HL-60/S4 treated with phorbol 12-myristate 13-acetate at 8.2 ng/mL for 4 days and 3 days (cell line): ENCODE results near the gene DTNA.
"Not testable (repeated sequence)": the region's sequence is repeated elsewhere in the genome, so short reads cannot be mapped to it uniquely, and the experiment has no call there.

Experiments used
- in situ Hi-C: fragments of 300-500 bp; cut with MboI; formaldehyde crosslinking; loops from 2 replicates; pipeline ENCODE4 v1.15.0; 2022; ENCODE audit warnings: low sequenced_read_pairs

Gene DTNA

DNA sequence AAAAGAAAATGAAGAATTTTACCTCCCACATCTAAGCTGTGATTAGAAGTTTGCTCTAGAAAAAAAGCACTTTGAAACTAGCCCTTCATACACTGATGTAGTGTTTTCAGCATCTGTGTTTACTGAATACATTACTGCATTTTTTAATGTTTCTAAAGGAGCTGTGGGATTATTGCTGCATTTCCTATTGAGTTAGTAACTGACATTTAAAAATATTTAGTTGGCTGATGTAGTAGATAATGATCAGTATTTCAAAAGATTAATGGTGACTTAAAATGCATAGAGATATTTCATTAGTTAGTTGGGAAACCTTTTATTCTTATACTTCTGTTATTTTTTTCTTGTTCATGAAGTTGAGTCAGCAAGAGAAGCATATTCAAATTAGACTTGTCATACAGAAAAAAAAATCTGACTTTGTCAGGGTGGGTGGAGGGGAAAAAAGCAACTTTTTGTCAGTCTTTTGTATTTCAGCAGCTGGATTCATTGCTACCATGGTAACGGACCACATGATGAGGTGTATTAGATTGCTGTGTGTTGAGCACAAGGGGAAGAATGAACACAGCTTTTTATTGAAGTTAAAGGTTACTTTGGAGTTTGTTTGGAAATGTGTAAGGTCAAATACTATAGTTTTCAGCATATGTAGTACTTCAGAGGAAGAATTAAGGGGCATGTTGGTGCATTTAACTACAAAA is at the start of gene DTNA:
TSS of gene DTNA (plus strand) at position 549 of the 692 bp plus-strand sequence. CDS start 45,679 bp downstream, outside the sequence.
- in situ Hi-C loops: no loop called here

DNA sequence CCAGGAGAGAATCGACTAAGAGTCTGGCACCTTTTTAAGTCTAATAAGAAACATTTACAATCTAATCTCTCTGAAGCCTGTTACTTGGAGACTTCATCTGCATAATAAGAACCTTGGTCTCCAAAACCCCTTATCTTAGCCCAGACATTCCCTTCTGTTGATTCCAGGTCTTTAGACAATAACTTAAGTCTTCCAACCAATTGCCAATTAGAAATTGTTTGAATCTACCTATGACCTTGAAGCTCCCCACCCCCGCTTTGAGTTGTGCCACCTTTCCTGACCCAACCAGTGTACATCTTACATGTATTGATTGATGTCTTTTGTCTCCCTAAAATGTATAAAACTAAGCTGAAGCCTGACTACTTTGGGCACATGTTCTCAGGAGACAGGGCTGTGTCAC is 49.5 kb upstream of the DTNA start:
- in situ Hi-C loops: no loop called here

DNA sequence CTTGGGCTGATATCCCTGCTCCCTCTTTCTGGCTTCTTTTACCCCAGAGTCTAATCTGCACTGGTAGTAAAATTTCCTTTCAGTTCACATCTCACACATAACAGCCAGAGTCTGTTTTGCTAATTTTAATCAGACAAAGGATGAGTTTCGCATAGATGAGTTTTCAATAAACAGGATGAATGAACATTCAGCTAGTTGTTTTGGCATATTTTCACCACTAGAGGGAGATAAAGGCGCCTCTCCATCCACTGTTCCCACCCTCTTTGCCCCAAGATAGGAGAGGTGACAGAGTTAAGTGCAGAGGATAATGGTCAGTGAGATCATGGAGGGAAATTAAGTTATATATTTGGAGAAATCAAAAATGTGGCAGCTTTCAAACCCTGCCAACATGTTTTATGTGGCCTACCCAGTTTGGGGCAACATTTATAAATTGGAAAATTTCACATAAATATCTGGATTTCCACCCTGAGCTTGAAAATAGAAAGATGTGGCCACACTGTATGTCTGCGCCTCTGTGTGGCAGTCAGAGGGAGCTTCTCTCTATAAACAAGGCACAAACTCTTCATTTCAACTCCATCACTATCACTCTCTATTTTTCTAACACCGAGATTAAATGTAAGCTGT is 48.5 kb upstream of the DTNA start:
- in situ Hi-C loops: no loop called here

DNA sequence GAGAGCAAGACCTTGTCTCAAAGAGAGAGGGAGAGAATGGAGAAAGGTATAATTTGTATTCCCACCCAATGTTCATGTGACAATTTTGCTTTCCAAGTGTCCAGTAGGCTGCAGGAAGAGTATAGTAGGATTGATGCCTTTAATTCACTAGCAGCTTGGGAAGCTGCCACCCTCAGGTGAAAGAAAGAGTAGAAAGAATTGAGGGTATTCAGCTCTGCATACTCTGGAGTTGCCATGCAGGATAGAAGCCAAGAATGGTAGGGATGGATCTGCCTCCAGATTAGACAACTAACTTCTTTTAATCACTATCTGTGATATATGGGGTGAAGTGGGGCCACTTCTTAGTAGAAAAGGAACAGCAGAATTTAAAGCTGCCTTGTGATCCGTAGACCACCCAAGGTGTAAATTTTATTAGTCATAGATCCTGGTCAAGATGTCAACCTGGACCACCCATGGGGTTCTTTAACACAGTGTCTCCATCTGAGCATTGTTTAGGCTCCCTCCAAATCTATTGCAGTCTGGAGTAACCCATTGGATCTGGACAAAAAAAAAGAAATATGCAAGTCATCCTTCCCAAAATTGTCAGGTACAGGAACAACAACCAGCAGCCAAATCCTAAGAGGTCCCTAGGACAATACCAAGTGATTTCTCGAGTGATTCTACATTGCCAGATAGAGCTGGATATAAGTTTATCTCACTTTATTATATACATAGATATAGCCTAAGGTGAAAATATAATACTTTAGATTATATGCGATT is 33.1 kb upstream of the DTNA start:
- in situ Hi-C loops: no loop called here

DNA sequence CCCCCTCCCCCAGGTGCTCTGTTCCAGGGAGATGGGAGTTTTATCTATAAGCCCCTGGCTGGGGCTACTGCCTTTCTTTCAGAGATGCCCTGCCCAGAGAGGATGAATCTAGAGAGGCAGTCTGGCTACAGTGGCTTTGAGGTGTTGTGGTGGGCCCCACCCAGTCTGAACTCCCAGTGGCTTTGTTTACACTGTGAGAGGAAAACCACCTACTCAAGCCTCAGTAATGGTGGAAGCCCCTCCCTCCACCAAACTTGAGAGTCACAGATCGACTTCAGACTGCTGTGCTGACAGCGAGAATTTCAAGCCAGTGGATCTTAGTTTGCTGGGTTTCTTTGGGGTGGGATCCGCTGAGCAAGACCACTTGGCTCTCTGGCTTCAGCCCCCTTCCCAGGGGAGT is 20.3 kb upstream of the DTNA start:
- in situ Hi-C loops: not testable (repeated sequence)

DNA sequence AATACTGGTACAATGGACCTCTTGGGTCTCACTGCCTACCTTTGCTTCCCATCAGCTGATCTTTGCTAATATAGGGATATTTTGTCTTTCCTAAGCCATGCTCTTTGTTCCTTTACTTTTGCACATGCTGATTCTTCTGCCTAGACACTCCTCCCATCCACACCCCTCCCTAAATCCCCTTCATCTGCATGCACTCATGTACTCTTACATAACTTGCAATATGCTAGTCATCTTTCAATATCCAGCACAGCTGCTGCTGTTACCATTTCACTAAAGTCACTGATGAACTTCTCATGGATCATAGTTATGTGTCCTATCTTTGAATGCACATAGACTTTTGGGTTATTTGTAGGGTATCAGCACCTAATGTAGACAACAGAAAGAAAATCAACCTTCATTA is 18.5 kb upstream of the DTNA start:
- in situ Hi-C loops: no loop called here

DNA sequence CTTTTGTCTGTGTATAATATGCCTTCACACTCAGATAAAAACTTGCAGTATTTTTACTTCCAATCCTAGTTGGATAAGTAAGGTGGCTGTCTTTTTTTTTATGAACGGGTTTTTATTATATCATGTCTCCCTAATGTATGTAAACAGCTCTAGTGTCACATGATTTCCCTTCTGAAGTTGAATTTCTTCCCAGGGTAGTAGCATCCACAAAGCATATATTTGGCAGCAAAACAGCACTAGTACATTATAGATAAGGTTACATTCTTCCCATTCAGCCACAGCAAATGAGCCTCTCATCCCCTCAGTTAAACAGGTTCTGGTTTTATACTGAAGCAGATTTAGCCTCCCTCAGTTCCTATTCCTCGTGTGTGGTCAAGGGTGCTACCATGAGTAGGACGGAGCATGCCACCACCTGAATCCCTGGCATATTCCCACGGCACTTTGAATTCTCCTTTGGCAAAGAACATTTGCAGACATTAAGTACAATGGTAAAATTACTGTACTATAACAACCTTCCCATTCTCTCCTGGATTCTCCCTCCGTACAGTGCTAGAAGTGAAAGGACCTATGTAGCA is 15.4 kb upstream of the DTNA start:
- in situ Hi-C loops: no loop called here

DNA sequence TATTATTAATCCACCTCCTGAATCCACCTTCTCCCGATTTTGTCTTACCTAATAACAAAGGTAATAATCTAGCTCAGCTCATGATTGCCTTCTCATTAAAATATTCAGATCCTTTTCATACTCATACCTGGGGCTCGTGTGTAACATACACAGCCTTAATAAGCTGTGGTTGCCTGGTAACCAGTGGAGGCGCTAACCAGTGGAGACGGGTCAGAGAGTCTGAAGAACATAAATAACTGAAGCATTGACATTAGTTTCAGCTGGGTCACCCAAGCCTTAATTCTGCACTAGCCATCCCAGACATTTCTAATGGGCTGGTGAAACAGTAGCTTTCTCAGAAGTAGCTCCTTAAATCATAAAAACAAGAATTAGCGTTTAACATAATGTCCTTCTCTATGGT is 14.8 kb upstream of the DTNA start:
- in situ Hi-C loops: no loop called here

DNA sequence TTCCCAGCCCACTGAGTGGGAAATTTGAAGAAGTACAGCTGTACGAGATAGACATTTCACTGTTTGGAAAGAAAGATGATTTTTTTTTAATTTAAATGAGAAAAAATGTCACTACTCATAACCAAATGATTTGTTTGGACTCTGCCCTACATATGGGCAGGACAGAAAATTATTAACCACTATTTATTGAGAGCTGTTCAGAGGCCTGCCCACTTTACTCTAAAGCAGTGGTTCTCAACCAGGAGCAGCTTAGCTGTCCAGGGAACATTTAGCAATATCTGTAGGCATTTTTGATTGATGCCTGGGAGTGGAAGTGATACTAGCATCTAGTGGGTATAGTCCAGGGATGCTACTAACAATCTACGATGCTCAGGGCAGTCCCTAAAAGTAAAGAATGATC is 13.4 kb upstream of the DTNA start:
- in situ Hi-C loops: no loop called here

DNA sequence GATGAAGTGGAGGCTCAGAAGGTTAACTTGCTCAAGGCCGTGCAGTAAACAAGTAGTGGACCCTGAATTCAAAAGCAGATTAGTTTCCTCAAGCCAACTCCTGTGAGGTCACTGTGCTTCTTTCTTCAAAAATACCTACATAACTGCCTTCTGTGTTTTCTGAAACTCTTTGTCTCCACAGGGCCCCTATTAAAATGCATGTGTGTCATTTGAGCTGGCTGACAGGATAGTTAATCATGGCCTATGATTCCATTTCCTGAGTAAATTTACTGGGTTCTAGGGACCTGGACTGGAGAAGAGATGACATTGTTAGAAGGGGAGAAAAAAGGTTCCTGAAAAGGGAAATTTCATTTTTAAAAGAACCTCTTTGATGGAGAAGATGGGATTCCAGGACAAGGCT is 12.9 kb upstream of the DTNA start:
- in situ Hi-C loops: no loop called here

DNA sequence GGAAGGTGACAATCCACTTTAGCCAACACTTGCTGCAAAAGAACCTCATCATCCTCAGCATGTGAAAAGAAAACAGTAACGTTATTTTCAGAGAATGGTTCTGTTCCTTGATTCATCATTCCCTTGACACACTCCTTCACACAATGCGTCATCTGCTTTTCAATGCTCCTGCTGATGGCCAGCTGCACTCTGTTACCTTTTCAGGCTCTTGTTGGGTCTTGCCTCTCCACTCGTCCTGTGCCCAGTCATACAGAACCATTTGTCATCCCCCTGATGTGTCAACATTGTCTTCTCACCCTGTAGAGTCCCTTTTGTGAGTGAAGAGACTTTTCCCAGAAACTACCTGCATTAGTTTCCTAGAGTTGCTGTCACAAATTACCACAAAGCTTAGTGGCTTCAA is 12.2 kb upstream of the DTNA start:
- in situ Hi-C loops: no loop called here

DNA sequence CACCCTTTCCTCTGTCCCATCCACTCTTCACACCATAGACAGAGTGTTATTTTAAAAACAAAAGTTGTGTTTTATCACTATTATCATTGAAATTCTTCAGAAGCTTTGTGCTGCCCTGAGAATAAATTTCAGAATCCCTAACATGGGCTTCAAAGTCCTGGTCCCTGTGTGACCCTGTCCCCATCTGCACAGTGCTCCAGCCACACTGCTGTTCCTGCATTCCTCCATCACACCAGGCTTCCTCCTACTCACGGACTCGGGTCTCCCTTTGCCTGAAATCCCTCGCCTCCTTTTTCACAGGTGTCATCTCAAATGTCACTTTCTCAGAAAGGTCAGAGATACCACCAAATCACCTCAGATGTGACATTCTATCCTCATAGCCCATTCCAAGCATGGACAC is 8.2 kb upstream of the DTNA start:
- in situ Hi-C loops: no loop called here

DNA sequence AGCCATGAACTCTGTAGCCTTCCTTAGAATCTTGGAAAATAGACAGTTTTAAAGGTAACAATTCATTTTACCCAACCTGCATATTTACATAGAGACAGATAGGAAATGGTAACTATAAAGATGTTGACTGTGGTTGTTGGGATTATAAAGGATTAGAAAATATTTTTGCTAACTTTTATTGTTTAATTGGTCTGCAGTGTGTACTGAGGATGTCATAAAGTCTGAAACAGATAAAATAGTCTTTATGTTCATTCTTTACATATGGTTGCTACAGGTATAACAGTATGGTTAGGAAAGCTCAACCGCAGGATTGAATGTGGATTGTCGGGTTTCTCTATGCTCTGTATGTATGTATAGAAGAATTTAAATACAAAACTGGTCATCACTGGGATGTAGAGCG is 7.3 kb upstream of the DTNA start:
- in situ Hi-C loops: no loop called here

DNA sequence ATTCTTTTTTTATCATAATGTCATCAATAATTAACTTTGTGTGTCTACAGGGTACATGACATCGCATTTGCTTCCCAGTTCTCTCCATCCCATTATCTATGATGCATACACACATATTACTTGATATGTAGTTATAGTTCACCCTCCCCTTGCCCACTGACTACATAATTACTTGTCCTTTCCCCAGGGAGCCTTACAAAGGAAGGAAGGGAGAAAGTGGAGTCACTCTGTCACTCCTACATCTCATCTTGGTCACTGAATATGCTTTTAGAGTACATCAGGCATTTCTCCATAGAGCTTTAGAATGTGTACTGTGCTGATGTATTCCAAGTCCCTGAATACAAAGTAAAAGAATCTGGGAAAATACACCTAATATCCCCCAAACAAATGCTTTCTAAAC is 6.0 kb upstream of the DTNA start:
- in situ Hi-C loops: no loop called here

DNA sequence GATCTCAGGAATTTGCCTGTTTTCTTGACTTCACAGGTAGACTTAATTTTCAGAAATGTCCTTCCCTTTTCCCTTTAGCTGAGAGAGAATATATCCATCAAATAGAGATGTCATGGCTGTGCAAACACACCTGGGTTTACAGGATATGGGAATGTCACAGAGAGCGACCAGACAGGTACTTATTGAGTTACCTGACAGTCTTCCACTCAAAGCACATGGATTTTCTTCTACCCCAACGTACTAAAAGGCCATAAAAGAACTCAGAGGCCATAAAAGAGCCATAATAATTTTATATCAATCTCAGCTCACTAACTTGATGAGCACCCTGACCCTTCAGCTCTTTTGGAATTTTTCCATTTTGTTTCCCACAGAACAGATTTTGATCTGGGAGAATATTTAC is 5.3 kb upstream of the DTNA start:
- in situ Hi-C loops: no loop called here

DNA sequence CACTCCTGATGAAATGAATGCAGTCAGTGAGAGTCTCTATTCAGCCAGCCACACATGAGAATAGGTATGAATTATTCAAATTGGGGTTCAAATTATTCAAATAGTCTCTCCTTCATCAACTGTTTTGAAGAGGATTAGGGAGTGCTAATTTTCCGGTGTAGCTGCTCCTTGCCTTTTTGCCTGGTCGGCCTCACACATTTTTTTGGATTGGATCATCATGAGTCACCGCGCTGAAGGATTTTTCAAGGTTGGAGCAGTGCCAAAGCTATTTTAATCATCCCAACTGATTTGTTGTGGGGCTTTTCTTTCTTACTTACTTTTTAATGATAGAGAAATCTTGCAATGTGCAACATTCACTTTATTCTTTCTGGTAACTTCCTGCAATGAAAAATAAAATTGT is 2.4 kb upstream of the DTNA start:
- in situ Hi-C loops: no loop called here

DNA sequence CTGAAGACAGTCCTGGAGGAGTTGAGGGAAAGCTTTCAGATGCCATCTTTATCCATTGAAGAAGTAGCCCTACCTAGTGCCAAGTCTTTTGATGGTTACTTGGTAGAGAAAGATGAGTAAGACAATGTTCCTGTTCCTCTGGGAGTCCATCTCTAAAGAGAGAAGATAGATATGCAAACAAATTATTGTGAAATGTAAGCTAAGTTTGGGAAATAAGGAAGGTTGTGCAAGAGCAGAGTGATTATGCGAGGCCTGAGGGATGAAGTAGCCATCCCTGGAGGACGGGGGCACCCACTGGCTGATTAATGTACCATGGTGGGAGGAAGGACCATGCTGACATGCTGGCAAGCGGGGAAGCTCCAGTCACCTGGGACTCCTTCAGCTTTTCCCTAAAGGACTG is 994 bp upstream of the DTNA start:
- in situ Hi-C loops: no loop called here

DNA sequence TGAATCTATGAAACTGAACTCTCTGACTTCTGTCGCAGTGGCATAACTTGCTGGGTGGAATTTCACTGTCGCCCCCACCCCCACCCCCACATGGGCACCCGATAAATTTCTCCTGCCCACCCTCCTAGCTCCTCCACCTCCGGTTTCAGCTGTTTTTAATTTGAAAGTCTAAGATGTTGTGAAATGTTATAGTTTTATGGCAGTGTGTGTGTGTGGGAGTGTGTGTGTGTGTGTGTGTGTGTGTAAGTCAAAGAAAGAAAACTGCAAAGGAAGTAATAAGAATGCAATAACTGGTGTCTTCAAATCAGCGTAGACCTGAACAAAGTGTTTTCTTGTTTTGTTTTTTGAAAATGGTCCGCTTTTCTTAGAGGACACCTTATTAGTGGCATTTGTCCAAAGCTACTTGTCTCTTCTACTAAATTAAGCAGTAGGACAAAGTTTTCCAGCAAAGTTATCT is 388 bp downstream of the DTNA start:
- in situ Hi-C loops: no loop called here

DNA sequence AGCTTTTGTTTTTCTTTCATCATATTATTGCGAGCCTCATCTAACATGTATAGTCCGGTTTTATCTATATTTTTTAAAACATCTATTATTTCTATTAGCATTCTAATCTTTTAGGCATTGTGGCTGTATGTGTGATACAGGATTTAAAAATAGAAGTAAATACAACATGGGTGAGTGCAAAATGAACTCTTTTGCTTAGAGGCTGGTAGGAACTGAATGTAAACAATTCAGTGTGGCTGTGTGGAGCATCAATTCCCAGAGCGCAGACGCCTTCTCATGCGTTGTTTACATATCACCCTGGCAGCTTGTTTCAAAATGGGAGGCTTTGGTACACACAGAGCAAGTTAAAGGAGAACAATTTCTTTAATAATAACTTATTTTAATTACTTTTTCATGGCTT is 836 bp downstream of the DTNA start:
- in situ Hi-C loops: no loop called here

DNA sequence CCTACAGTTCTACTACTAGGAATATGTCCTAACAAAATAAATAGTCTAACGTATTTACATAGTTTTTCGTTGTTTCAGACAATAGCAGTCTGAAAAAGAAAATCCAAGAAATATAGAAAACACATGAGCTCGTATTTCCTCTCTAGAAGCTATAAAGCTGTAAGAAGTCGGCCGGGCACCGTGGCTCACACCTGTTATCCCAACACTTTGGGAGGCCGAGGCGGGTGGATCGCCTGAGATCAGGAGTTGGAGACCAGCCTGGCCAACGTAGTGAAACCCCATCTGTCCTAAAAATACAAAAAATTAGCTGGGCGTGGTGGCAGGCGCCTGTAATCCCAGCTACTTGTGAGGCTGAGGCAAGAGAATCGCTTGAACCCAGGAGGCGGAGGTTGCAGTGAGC is 6.0 kb downstream of the DTNA start:
- in situ Hi-C loops: not testable (repeated sequence)

DNA sequence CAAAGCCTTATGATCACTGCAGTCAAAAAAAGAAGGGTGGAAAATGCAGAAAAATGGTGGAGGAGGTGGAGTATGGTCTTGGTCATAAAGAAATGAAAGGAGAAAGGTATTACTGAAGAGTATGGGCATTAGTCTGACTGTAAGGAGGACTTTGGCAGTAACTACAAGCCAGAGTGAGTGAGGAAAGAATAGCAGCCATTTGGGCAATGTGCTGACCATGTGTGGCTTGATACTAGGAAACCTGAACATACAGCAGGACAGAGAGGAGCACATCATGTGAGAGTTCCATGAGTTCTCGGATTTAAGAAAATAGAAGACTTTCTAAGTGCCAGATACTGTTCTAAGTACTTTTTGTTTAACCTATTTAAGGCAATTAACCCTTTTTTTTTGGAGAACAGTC is 8.5 kb downstream of the DTNA start:
- in situ Hi-C loops: no loop called here

DNA sequence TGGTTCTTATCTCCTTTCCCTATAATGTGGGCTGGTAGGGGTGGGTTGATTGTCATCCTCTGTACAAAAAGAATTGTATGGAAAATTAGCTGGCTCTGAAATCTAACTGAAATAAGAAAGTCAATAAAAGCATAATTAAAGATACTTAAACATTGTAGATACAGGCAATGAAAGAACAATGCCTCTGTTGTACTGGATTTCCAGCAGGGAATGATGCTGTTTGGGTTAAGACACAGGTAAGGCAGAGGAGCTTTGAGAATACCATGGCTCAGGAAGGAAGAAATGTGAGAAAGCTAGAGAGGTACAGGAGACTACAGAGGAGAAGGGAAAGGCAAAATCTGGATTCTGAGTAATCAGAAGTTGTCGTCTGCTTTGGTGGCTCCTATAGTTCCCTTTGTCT is 10.1 kb downstream of the DTNA start:
- in situ Hi-C loops: no loop called here
